Endometrium (tissue), 2 donors: ENCODE results near the gene MACROD2.

Experiments
- FAIRE-seq: peaks from 2 replicates; lab custom pipeline; 2012; peaks lifted over from hg19 to GRCh38; lab: Jason Lieb, UNC
- donor health status: control.
- donor health status: control.

Gene MACROD2

DNA sequence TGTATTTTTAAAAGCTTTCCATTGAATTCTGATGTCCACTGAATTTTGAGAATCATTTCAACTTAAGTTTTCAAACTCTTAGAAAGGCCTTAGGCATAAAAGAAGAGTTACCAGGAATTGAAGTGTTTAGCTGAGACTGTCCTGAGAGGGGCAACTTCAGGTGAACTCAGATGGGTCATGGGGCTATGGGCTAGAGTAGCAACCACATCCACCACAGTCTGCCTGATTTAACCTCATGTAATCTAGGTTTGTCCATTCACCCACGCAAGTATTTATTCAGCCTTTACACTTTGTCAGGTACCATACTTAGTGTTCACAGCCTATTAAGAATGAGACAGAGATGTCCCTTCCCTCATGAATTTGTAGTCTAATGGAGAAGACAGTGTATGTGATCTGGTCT lies 2076.9 kb downstream of the MACROD2 start:
- no peak for FAIRE-seq

DNA sequence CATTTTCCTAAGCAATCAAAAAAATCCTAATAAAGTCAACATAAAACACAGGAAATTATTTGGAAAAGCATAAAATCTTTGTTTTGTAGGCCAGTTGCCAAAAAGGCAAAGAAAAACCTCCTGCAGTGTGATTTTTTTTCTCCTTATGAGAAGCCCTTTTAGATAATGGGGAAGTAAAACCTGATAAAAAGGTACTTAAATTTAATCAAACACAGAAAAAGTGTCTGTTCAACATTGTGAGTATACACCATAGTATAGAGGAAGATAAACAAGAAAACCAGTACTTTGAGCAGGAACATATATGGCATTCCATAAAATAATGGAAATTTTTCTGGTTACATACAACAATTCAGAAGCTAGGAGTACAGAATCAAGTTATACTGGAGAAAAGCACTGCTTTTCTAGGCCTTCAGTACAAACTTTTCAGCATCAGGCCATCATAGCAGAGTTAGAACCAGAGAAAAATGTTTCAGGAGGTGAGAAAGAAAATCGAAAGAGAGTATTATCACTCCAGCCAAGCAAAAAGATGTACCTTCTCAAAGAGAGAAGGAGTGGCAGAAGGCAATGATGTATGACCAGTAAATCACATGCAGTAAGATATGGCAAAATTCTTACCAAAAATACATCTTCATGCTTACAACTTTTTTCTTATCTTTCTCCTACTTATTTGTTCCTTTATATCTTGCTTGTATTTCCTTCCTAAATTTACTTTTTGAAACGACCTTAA lies 2083.0 kb downstream of the MACROD2 start:
- no peak for FAIRE-seq

DNA sequence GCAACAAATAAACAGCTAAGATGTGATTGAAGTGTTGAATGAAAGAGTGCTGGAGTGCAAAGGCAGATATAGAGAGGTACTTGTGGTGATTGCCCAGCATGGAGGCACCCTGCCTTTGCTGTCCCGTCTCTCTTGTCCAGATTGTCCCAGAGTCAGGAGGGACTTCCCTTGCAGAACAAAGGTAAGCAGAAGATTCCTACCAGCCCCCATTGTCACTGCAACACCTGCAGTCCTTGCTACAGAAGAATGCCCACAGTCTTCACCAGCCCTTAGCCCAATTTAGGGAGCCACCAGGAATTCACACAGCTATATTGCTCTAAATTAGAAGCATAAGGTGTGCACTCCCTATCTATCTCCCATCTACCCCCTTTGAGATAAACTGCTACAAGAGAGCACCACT lies 2086.1 kb downstream of the MACROD2 start:
- FAIRE-seq, result no peak

DNA sequence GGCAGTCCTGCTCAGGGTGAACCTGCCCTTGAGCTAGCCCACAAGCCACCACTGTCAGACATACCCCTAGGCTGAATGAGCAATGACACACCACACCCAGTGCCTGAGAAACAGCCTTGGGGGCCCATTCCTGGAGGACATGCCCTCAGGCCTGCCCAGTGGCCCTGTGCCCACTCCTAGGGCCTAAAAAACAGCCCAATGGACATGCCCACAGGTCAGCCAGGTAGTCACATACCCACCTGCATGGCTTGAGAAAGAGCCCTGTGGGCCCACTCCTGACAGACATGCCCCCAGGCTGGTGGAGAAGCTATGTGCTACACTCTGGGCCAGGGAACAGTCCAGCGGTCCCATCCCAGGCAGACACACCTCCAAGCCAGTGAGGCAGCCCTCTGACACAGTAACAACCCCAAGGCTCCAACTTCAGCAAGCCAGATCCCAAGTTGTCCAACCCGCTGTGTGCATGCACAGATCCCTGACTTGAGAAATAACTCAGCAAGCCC lies 2086.8 kb downstream of the MACROD2 start:
- no peak for FAIRE-seq

DNA sequence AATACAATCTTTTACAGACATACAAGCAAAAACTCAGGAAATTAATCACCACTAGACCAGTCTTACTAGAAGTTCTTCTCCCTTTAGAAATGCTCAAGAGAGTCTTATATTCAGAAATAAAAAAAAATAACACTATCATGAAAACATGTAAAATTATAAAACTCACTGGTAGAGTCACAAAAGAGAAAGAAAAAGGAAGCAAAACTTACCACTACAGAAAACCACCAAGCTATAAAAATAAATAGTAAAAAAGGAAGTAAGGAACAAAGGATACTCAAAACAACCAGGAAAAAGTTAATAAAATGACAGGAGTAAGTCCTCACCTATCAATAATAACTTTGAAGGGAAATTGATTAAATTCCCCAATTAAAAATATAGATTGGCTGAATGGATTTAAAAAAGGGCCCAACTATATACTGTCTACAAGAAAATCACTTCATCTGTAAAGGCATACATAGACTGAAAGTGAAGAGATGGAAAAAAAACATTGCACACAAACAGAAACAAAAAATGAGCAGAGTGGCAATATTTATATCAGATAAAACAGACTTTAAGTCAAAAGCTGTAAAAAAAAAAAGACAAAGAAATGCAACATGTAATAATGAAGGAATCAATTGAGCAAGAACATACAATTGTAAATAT lies 2088.4 kb downstream of the MACROD2 start:
- FAIRE-seq, result no peak

DNA sequence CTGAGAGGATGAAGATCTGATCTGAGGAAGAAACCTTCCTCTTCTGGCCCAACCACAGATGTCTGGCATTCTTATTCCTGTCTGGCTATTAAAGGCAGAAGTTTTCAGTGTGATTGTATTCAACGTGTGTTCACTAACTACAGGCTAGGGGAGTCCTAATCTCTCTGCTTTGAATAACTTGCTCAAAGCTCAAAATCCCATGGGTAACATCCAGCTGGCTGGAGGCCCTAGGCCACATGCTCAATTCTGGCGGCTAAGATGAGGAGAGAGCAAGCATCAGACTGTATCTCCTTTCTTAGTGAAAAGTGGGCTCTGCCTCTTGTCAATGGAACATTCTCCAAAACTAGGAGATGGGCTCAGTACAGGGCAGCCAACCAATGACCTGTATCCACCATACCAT lies 2099.9 kb downstream of the MACROD2 start:
- FAIRE-seq, result no peak

DNA sequence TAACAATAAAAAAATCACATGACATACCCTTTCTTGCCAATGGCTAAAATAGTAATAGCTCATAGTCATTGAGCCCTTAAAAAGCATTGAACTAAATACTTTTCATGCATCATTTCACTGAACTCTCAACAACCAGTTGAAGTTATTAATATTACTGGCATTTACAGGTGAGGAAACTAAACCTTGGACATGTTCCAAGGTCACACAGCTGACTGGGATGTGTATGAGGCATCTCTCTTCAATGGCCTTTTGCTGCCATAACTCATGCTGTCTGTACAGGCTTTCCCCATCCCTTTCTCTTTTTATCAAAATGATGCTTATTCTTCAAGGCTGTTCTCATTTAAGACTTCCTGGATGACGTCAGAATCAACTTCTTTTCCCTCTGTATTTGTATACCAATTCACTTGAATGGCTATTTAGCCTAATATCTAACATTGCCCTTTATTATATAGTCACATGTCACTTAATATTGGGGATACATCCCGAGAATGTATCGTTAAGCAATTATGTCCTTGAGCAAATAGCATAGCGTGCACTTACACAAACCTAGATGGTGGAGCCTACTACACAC lies 2101.5 kb downstream of the MACROD2 start:
- FAIRE-seq, result no peak

DNA sequence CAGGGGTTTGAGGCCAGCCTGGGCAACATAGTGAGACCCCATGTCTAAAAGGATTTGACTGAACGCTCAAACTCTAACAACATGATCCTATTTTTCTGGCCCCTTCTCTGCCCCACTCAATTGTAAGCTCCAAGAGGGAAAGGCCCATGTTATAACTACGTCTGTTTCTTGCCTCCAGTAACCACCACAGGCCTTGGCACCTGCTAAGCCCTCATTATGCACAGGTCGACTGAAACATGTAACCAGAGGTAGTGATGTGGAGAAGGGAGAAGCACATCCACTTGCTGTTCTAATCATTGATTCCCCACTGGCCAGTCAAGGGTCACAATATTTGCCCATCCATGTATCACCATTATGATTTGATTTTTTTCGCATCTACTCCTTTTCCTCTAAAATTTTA lies 2102.5 kb downstream of the MACROD2 start:
- no peak for FAIRE-seq

DNA sequence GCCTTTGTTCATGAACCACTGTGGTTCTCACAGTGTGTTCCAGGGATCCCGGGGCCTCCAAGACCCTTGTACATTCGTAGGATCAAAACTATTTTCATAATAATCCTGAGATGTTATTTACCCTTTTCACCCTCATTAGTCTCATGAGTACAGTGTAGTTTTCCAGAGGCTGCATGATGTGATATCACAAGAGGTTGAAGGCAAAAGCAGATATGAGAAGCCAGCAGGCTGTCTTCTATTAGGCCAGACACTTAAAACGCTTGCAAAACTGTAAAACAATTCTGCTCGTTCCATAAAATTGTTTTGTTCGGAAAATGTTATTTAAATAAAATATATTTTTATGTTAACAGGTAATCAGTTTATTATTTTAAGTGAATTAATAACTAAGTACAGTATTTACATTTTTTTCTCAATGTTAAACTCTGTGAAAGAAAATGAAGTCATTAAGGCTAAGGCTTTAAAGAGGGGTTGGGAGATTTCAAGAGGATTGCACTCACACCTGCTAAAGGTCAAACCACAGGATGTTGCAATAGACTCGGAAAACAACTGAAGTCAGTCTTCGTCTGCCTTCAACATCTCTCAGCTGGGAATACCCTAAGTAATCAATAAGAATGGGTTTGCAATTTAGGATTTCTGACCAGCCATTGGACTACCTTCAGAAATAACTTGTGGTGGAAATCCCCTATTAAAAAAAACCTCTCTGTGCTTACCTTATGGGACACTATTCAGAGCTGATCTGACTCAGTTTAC lies 2103.7 kb downstream of the MACROD2 start:
- FAIRE-seq, result no peak

DNA sequence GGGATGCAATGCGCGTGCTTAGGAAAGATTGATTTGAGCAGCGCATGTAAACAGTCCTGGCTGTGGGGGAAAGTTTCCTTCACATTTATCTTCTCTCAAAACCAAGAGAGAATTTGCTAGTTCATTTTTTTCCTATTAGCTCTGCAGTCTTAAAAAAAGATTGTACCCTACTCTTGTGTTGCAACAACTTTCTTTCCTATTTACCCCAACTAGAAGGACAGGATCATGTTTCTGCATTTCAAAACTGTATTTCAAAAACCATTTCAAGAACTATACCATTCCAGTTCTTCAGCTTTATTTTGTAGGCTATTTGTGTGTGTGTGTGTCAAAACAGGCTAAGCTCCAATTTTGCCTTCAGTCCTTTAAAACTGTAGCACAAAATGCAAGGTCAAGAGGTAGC lies 2104.8 kb downstream of the MACROD2 start:
- FAIRE-seq, result no peak

DNA sequence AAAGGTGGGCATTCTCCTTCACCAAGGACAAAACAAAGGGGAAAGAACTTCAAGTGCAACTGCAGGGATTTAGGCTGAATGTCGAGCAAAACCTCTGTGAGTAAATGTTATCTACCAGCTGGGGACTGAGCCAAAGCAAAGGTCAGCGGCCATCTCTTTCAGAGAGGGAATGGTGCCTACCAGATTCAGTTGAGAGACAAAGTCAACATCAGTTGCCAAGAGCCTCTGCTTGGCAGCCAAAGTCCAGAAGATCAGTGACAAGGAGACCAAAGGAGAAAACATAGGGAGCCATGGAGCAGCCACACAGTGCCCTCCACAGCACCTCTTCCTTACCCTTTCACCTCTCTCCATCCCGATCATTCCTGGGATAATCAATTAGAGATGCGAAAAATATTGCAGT lies 2105.5 kb downstream of the MACROD2 start:
- no peak for FAIRE-seq
